DMS53 (cell line): Measurements from ENCODE around the gene GTSE1.
"Not testable (repeated sequence)": the region's sequence is repeated elsewhere in the genome, so short reads cannot be mapped to it uniquely, and the experiment has no call there.

ENCODE experiments used
- DNase-seq: peaks from one replicate; lab custom pipeline; 2025; lab: John Stamatoyannopoulos, UW

Gene GTSE1, protein sequence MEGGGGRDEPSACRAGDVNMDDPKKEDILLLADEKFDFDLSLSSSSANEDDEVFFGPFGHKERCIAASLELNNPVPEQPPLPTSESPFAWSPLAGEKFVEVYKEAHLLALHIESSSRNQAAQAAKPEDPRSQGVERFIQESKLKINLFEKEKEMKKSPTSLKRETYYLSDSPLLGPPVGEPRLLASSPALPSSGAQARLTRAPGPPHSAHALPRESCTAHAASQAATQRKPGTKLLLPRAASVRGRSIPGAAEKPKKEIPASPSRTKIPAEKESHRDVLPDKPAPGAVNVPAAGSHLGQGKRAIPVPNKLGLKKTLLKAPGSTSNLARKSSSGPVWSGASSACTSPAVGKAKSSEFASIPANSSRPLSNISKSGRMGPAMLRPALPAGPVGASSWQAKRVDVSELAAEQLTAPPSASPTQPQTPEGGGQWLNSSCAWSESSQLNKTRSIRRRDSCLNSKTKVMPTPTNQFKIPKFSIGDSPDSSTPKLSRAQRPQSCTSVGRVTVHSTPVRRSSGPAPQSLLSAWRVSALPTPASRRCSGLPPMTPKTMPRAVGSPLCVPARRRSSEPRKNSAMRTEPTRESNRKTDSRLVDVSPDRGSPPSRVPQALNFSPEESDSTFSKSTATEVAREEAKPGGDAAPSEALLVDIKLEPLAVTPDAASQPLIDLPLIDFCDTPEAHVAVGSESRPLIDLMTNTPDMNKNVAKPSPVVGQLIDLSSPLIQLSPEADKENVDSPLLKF

DNA sequence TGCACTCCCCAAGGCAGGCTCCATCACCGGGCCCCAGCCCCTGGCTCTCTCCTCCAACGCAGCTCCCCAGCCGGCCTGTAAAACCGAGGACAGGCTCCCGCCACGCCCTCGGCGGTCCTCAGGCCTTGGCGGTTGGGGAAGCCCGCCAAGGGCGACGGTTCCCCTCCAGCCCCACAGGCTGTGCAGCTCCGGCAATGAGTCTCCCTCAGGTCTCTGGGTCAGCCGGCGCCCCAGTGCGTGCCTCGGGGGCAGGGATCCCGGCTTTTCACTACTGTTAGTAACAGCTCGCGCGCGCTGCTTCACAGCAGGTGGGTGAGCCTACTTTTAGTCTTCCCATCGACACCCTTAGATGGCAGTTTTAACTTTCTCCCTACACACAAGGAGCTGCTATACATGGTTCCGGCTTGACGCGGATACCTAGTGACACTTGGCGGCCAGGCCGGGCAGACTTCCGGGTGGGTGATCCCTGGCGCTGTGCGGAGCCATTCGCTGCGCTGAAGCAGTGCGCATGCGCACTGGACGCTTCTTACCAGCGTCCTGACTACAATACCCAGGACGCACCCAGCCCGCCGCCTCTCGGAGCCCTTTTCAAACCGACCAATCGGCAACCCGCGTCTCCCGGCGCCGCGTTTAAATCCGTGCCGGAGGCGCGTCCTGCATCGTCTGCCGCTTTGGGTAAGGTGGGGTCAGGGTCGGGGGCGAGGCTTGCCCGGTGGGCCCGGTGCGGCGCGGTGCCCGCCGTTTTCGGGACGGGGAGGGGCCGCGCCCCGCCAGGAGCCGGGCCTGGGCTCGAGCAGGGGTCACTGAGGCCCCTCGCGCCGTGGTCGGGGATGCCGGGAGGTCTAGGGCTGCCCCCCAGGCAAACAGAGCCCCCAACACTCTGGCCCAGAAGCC lies at the start of gene GTSE1:
Gene GTSE1 (plus strand): TSS at position 614 of the 894 bp plus-strand sequence. CDS start 531 bp downstream, outside the sequence.
- peak; percentile 97 for DNase-seq

DNA sequence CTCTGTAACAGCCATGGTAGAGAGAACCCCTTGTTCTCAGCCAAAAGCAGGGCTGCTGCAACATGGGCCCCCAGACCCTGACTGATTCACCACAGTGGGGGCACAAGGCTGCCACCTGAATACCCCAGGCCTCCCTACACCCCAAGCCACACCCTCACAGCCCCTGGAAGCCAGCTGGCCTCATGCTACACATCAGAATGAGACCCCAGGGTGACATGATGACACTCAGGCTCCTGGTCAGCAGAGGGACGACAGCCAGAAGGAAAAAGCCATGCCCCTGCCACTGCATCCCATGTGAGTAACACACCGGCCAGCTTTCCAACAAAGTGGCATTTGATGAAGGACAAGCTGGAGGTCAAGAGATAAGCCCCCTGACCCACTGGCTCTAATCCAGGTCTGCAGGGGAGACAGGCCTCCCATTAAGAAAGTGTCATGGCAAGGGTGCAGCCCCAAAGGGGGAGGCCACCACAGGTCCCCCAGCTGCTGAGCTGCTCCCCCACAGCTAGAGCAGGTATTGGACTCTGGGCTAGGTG lies 49.2 kb upstream of the GTSE1 start:
- DNase-seq, result no peak

DNA sequence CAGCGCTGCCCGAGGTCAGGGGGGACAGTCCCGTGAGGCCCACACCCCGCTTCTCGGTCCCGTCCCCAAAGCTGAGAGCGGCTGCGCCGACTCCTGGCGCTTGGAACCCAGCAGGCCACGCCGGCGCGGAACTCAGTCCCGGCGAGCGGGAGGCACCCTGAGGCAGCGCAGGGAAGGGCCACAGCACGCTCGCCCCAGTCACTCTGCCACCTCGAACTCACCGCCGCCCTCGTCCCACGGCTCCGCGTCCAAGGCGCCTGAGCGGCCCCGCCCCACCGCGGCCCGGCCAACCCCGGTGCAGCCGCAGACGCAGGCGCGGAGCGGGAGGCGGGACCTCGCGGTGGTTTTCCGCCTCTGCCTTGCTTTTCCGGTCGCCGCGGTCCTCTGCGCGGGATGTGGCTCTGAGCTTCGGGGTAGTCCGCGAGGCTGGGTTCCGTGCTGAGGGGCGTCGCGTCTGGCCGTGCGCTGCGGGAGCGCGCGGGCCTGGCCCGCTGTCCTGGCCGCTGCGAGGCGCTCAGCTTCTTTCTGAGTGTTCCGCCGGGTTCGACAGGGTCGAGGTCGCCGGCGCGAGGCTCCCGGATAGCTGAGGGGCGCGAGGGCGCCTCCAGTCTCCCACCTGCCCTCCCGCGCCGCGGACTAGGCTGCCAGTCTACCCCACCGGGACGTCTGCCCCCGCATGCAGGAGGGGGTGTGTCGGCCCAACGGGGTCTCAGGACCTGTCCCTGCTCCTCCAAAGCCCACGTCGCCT lies 46.5 kb upstream of the GTSE1 start, which contains the start of gene CDPF1:
Gene CDPF1 (minus strand): TSS at position 259 of the 748 bp plus-strand sequence. CDS start 2,009 bp downstream, outside the sequence.
- DNase-seq, result peak; percentile 95

DNA sequence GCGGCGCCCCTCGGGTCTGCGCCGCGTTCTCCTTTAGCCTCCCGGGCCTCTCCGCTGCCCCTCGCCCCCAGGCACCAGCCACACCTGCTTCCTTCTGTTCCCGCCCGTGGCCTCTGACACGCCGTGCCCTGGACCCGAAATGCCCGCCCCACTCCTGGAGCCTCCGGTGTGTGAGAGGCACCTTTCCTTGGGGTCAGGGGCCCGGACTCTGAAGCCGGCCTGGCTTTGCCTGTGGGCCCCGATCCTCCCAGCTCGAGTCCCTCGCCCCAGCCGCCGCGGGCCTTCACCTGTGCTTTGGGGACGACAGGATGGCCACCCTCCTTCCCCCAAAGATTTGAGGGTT lies 45.9 kb upstream of the GTSE1 start:
- DNase-seq, result peak; percentile 48

DNA sequence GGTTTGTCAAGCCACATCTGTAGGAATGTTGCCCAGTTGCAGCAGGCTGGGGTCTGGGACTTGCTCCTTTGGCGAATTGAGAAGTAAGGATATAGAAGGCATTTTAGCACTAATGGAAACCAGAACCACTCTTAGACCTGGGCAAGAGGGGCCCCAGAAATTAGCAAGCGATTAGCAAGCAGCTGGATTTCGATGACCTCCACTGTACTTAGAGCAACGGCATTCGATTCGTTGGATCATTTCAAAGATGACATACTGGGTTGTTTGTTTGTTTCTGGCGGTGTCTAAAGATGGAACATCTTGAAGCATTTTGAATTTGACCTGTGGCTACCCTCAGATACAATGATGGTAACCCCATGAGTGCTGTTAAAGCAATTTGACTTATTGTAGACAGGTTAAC lies 45.4 kb upstream of the GTSE1 start:
- peak; percentile 29 for DNase-seq

DNA sequence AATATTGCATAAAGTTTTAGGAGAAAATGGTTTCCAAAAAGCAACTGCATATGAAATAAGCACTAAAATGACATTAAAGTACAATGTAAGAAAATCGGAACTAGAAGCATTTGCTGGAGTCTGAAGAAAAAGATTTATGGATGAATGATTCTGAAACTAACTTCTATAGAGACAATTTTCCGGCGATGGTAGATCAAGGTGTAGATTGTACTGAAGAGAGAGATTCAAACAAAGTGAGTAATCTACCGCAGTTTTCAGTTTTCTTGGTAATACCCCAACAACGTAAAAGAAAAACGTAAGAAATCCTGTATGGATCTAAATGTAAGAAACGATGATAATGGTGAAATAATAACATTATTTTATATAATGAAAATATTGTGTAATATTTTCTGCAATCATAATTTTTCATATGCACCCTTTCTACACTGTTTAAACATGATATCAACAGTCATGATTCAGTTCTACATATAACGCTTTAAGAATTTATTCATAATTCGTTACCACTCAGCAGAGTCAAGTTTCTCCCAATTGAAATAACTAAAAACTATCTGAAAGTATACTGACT lies 44.8 kb upstream of the GTSE1 start:
- no peak for DNase-seq

DNA sequence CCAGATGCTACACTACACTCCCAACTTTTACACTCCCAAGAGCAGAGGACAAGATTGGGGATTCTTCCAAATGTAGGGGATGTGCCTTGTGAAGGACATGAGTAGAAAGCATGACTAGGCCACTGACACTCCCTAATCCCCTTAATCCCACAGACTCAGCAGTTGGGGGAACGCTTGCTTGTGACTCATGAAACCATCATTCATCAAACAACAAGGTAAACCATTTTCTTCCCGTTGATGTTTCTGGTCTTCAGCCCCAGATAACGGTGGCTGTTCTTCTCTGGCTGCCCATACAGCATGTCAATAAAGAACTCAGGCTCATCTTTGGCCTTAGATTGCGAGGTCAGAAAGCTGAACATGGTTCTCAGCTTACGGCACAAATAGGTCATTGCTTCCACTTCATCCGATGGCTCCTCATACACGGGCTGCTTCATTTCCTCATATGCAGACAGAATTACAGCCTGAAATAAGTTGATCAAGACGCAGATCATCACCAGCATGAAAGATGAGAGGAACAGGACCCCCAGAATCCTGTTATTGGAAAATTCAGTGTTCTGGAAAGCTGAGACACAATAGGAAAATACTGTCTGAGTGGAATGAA lies 40.2 kb upstream of the GTSE1 start:
- no peak for DNase-seq

DNA sequence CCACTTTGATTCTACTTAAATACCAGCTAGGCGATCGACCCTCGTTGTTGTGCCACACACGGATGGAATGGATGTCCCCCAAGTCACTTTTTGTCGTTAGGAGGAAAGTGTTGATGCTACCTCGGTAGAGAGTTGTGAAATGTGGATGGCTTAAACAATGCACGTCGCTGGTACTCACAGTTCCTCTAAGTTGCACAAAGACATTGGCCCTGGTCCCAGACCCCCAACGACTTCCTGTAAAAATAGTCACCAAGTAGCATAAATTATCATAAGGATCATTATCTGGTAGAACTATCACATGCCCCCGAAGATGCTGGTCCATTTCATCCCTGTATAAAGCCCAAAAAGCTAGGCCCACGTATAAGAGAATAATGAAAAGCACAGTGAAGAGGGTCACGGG lies 37.3 kb upstream of the GTSE1 start:
- no peak for DNase-seq

DNA sequence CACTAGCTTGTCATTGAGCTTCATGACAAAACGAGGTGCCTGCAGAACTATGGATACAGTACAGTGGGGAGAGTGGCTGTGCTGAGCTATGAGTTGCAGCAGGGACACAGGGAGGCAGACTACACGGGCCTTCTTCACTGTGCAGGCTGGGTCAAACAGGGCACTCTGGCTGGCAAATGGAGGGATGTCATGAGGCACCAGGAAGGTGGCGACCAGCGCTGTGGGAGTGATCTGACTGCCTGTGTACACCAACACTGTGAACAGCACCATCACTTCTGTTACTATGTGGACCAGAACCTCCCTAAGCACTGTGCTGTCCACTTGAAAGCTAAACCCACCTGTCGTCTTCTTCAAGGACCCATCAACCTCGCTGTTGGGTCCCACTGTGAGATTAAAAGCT lies 36.6 kb upstream of the GTSE1 start:
- DNase-seq, result no peak

DNA sequence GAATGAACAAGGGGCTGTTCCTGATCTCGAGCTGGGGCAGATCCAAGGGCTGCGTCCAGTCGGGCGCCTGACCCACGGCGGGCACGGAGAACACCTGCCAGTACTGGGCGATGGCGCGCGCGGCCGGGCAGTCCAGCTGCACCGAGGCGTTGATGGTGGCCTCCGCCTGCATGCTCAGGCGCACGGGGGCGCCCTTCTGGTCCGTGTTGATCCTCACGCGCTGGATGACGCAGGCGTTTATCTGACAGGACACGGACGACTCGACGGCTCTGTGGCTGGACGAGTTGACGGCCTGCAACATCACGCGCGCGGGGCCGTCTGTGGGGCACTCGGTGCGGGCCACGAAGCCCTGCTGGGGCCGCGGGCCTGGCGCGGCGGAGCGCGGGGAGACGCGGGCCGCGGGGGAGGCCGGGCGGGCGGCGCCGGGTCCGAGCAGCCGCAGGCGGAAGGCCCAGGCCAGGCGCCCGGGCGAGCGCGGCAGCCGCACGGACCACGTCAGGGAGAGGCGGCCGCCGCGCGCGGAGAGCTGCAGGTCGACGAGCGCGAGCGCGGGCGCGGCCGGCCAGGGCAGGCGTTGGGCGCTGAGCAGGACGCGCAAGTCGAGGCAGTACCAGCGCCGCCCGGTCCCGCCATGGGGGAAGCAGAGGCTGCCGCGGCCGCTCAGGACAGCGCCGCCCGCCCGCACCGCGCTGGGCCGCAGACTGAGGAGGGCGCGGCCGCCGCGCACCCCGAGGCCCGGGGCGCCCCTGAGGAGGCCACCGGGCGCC lies 34.0 kb upstream of the GTSE1 start:
- DNase-seq, result peak; percentile 94

DNA sequence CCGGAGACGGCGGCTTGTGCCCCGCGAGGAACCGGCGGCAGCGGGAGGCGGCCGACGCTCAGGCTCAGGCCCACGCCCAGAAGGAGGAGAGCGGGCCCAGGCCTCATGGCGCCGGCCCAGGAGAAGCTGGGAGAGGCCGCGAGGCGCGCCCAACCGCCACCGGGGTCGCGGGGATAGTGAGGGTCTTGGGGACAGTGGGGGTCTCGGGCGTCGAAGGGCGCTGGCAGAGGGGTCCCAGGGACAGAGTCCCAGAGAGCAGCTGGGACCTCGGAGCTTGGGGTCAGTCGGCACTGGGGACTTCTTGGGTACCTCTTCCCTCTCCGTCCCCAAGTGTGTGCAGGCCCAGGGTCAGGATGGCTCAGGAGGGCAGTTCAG lies 33.5 kb upstream of the GTSE1 start, which contains the start of gene PKDREJ:
Gene PKDREJ (minus strand): TSS at position 128 of the 375 bp plus-strand sequence. CDS start 21 bp downstream, at position 107.
- DNase-seq, result no peak

DNA sequence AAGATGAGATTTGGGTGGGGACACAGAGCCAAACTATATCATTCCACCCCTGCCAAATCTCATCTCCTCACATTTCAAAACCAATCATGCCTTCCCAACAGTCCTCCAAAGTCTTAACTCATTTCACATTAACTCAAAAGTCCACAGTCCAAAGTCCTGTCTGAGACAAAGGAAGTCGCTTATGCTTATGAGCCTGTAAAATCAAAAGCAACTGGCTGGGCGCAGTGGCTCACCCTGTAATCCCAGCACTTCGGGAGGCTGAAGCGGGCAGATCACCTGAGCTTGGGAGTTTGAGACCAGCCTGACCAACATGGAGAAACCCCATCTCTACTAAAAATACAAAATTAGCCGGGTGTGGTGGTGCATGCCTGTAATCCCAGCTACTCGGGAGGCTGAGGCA lies 32.1 kb upstream of the GTSE1 start:
- not testable (repeated sequence) for DNase-seq

DNA sequence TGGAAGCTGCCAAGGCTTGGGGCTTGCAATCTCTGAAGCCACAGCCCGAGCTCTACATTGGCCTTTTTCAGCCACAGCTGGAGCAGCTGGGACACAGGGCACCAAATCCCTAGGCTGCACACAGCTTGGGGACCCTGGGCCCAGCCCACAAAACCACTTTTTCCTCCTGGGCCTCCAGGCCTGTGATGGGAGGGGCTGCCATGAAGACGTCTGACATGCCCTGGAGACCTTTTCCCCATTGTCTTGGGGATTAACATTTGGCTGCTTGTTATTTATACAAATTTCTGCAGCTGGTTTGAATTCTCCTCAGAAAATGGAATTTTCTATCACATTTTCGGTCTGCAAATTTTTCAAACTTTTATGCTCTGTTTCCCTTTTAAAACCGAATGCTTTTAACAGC lies 31.0 kb upstream of the GTSE1 start:
- not testable (repeated sequence) for DNase-seq

DNA sequence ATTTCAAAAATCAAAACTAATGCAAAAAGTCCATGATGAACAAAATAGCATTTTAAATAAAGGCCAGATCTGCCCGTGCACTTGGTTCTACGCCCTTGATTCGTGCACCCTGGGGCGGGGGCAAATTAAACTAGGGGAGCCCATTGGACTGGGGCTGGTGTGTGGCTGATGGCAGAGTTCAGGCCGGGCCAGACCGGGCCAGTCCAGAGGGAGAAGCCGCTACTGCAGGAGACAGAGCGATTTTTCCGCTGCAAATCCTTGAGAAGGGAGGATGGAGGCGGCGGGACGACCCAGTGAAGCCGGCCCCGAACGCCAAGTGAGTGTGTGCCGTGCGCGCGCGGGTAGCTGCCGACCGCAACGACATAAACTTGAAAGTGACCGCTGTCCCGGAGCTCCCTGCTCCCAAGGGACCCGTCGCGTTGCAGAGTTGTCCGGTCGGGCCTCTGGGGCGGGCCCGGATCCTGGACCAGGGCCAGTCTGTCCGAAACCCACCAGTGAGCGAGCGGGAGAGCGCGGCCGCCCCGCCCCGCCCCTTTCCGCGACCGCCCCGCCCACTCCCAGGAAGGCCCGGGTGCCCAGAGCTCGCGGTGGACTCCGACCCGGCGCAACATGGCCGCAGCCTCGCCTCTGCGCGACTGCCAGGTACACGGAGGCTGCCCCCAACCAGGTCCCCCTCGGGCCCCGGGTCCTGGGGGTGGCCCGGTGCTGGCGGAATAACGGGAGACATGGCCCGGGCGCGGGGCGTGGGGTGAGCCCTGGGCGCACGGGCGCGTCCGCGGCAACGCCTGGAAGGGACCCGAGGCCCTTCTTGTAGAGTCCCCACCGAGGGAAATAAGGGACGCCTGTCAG lies 29.0 kb upstream of the GTSE1 start, which contains the start of gene TTC38:
Gene TTC38 (plus strand): TSS at position 578 of the 849 bp plus-strand sequence. CDS start 32 bp downstream, at position 610.
- peak; percentile 87 for DNase-seq

DNA sequence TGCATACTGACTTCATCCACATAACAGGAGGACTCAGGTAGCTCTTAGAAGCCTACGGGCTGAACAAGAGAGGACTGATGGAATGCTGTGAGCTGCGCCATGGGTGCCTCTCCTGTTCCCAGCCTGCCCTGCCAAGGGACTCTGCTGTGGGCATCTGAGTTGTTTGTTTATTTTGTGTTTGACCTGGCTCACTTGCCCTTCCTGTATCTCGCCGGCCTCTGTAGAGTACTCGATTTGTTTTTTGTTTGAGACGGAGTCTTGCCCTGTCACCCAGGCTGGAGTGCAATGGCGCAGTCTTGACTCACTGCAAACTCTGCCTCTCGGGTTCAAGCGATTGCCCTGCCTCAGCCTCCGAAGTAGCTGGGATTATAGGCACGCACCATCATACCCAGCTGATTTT lies 27.1 kb upstream of the GTSE1 start:
- peak; percentile 34 for DNase-seq

DNA sequence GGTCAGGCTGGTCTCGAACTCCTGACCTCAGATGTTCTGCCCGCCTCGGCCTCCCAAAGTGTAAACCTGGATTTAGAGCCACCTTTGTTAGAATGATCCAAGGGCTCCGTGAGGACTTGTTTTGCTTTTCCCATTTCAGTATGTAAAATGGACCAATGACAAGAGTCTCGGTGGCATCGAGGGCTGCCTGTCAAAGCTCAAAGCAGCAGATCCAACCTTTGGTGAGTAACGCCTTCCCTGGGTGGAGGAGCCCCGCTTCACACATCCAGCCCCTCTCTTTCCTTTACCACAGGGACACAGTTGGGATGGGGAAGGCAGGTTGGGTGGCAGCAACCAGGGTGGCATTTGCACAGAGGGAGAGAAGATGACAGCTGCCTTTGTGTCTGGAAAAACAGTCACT lies 24.5 kb upstream of the GTSE1 start:
- no peak for DNase-seq

DNA sequence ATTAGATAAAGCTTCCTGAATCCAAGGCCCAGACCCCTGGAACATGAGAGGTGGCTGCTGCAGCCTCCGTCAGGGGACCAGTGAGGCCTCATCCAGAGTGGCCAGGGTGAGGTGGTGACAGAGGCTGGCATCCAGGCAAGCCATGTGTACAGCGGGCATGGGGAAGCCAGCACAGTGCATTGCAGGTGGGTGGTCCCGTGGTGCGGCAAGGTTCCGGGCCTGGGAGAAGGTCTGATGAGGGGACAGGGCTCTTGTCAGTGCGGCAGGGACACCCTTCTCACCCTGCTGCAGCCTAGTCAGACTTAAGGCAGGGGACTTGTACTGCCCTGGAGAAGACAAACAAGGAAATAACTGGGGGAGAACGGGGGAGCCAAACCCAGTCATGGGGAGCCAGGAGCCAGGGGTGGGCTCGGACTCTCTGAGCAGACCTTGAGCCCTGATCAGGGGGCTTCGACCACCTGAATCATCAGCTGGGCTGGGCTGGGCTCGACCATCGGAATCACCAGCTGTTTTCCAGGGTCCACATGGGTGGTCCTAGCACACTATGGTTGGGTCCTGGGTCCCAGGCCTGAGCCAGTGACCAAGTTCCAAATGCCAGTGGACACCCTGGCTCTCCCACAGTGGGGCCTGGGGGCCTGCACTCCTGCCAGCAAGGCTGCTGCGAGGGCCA lies 23.8 kb upstream of the GTSE1 start:
- DNase-seq, result no peak
